Thyroid gland (tissue), 4 donors: ENCODE measurements around the gene LGI4. TPM values are rescaled to one million over a fixed set of nuclear protein-coding genes. Genes with fewer than 3 reads are reported as not detected.

Source experiments
- DNase-seq, 2 donors: peaks; one replicate each; pipeline ENCODE4 v3.0.0-alpha.2; 2019
- H3K27ac ChIP-seq, 3 donors: fragments of 200-600 bp; sonication (generic); 1 replicate in 2 of 3; 2 replicates in 1 of 3; pipeline ENCODE4 v1.5.1; 2016 to 2019; ENCODE audit warnings: mild to moderate bottlenecking in 1 of 3, moderate library complexity in 1 of 3
- H3K27me3 ChIP-seq: fragments of 200-600 bp; sonication (generic); one replicate; pipeline ENCODE4 v1.5.1; 2019
- H3K36me3 ChIP-seq, 2 donors: fragments of 200-600 bp; sonication (generic); one replicate each; pipeline ENCODE4 v1.5.1; 2016 to 2019
- H3K4me1 ChIP-seq, 2 donors: fragments of 200-600 bp; sonication (generic); one replicate each; pipeline ENCODE4 v1.5.1; 2017 to 2019
- H3K4me3 ChIP-seq, 3 donors: fragments of 200-600 bp; sonication (generic); replicated peaks in 1 of 3; 1 replicate in 2 of 3; 2 replicates in 1 of 3; pipeline ENCODE4 v1.5.1; 2016; ENCODE audit warnings: mild to moderate bottlenecking in 1 of 3
- H3K9me3 ChIP-seq: fragments of 200-600 bp; sonication (generic); one replicate; pipeline ENCODE4 v1.5.1; 2017
- POLR2A ChIP-seq, 2 donors: fragments of 450-650 bp; IDR thresholded peaks; one replicate each; pipeline ENCODE4 v1.6.1; 2017; ENCODE audit warnings: antibody characterized with exemption in 2 of 2, mild to moderate bottlenecking in 2 of 2, moderate library complexity in 1 of 2
- WGBS, 2 donors: methylation state at CpG; one replicate each; pipeline ENCODE4 v1.1.5; 2017; 5-methylcytosine and 5-hydroxymethylcytosine counted together
- intact Hi-C: fragments of 100-400 bp; cut with DNase I; formaldehyde crosslinking; loops from one replicate; pipeline ENCODE4 v1.15.1; 2023
- total RNA-seq, 4 donors: library from RNA; depleted of rRNA; stranded (reverse); fragments of >200 nt; gene quantifications; one replicate each; pipeline ENCODE4 v1.2.3, GENCODE V29; 2016
- TF ChIP-seq, protein P1 (sequence below), 6 experiments: fragments of 200-600 bp in 3 of 6; fragments of 450-650 bp in 3 of 6; sonication (generic) in 3 of 6; IDR thresholded peaks; one replicate each; pipeline ENCODE4 v1.5.1; 2016 to 2019; ENCODE audit warnings: antibody characterized with exemption in 6 of 6, mild to moderate bottlenecking in 2 of 6, inconsistent platforms in 1 of 6, moderate library complexity in 1 of 6

Gene LGI4
- total RNA-seq, 4 donors from 2014 or later: 3.2 to 10.9 (median 6.9) TPM

DNA sequence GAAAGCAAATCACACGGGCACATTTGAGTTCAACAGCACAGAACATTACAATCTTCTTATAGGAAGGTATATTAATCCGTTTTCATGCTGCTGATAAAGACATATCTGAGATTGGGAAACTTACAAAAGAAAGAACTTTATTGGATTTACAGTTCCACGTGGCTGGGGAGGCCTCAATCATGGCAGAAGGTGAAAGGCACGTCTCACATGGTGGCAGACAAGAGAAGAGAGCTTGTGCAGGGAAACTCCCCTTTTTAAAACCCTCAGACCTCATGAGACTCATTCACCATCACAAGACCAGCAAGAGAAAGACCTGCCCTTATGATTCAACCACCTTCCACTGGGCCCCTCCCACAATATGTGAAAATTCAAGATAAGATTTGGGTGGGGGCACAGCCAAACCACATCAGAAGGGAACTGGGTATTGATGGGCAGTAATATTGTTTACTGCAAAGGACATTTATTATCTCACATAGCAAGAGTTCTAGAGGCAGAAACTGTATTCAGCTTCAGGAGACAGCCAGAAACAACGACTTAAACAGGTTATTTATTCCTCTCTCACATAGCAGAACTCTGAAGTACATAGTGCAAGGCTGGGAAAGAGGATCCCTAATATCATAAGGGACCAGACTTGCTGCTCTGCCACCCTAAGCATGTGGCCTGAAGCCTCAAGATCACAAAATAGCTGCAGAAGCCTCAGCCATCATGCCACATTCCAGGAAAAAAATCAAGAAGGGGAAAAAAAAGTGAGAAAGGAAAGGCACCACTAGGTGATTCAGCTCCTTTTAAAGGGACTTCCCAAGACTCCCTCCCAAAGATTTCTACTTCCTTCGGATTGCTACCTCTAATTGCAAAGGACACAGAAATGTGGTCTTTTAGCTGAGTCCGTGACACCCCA, 42.8 kb upstream of the LGI4 start:
- no peaks in the 10 kb centered on the region for H3K36me3 ChIP-seq
- no peaks in the 10 kb centered on the region for H3K4me1 ChIP-seq
- intact Hi-C loops: no loop called here
- no peaks in the 10 kb centered on the region for H3K9me3 ChIP-seq
- no peak overlapping the region for H3K27ac ChIP-seq
- TF ChIP-seq, protein P1, sequence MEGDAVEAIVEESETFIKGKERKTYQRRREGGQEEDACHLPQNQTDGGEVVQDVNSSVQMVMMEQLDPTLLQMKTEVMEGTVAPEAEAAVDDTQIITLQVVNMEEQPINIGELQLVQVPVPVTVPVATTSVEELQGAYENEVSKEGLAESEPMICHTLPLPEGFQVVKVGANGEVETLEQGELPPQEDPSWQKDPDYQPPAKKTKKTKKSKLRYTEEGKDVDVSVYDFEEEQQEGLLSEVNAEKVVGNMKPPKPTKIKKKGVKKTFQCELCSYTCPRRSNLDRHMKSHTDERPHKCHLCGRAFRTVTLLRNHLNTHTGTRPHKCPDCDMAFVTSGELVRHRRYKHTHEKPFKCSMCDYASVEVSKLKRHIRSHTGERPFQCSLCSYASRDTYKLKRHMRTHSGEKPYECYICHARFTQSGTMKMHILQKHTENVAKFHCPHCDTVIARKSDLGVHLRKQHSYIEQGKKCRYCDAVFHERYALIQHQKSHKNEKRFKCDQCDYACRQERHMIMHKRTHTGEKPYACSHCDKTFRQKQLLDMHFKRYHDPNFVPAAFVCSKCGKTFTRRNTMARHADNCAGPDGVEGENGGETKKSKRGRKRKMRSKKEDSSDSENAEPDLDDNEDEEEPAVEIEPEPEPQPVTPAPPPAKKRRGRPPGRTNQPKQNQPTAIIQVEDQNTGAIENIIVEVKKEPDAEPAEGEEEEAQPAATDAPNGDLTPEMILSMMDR (IDR thresholded peaks at IDR 0.05): no peak
- TF ChIP-seq POLR2A (IDR thresholded peaks at IDR 0.05): no peak
- H3K4me3 ChIP-seq: no peak overlapping the region
- DNase-seq: no peak
- H3K27me3 ChIP-seq: no peaks in the 10 kb centered on the region
- 77 to 83% methylated on average over 7 of the region's 7 CpGs for WGBS, 2 donors

DNA sequence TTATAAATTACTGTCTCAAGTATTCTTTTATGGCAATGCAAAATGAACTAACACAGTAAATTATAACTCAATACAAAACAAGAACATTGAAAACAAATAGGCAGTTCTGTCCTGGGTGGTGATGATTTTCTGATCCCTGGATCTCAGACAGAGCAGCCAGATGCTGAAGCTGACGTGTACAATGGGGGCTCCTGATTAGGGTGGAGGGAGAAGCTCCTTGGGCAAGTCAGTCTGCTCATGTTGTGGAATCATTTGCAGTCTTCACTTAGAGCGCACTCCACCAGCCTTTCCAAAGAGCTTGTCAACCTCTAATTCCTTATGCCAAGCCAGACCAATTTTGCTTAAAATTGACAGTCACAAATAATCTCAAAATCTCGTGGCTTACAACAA, 41.3 kb upstream of the LGI4 start:
- Histone ChIP-seq H3K4me3 (no peak overlapping the region), H3K27me3 (no peaks in the 10 kb centered on the region), H3K36me3 (no peaks in the 10 kb centered on the region), H3K27ac (no peak overlapping the region), H3K4me1 (no peaks in the 10 kb centered on the region), H3K9me3 (no peaks in the 10 kb centered on the region)
- intact Hi-C loops: no loop called here
- no peak for TF ChIP-seq POLR2A (IDR thresholded peaks at IDR 0.05)
- TF ChIP-seq, protein P1 (IDR thresholded peaks at IDR 0.05): no peak
- no peak for DNase-seq
- 74 to 80% methylated on average over 3 of the region's 3 CpGs for WGBS, 2 donors

DNA sequence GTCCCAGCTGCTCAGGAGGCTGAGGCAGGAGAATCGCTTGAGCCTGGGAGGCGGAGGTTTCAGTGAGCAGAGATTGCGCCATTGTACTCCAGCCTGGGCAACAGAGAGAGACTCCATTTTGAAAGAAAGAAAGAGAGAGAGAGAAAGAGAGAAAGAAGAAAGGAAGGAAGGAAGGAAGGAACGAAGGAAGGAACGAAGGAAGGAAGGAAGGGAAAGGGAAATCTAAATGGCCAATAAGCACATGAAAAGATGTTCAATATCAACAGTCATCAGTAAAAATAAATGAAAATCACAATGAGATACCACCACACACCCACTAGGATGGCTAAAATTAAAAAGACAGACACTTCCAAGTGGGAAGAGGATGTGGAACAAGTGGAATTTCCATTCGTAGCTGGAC, 39.4 kb upstream of the LGI4 start:
- intact Hi-C loops: no loop called here
- Histone ChIP-seq H3K4me3 (no peak overlapping the region), H3K4me1 (no peaks in the 10 kb centered on the region), H3K27me3 (no peaks in the 10 kb centered on the region), H3K27ac (no peak overlapping the region), H3K9me3 (no peaks in the 10 kb centered on the region), H3K36me3 (no peaks in the 10 kb centered on the region)
- no peak for TF ChIP-seq POLR2A (IDR thresholded peaks at IDR 0.05)
- TF ChIP-seq, protein P1 (IDR thresholded peaks at IDR 0.05): no peak
- DNase-seq: no peak
- 89 to 92% methylated on average over 6 of the region's 6 CpGs for WGBS, 2 donors

DNA sequence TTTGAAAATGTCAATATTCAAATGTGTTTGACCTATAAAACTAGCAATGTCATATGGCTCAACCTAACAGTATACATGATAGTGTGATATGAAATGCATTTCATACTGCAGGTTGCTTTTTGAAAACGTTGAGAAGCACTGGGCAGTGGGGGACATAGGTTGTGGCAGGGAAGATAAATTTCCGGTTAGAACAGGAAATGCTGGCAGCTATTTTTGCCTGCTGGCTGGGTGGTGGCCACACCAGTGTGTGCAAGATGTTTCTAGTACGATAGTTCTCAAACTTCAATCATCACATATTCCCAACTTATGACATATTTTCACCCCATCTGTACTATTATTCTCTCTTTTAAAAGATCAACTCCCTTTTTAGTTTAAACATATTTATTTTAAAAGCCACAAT, 36.9 kb upstream of the LGI4 start:
- no peak overlapping the region for H3K27ac ChIP-seq
- WGBS, 2 donors: 58 to 66% methylated on average over 3 of the region's 3 CpGs
- DNase-seq: no peak
- no peak overlapping the region for H3K4me3 ChIP-seq
- H3K27me3 ChIP-seq: no peaks in the 10 kb centered on the region
- no peaks in the 10 kb centered on the region for H3K9me3 ChIP-seq
- H3K36me3 ChIP-seq: no peaks in the 10 kb centered on the region
- TF ChIP-seq POLR2A (IDR thresholded peaks at IDR 0.05): no peak
- TF ChIP-seq, protein P1 (IDR thresholded peaks at IDR 0.05): no peak
- H3K4me1 ChIP-seq: no peaks in the 10 kb centered on the region
- intact Hi-C loops: no loop called here

DNA sequence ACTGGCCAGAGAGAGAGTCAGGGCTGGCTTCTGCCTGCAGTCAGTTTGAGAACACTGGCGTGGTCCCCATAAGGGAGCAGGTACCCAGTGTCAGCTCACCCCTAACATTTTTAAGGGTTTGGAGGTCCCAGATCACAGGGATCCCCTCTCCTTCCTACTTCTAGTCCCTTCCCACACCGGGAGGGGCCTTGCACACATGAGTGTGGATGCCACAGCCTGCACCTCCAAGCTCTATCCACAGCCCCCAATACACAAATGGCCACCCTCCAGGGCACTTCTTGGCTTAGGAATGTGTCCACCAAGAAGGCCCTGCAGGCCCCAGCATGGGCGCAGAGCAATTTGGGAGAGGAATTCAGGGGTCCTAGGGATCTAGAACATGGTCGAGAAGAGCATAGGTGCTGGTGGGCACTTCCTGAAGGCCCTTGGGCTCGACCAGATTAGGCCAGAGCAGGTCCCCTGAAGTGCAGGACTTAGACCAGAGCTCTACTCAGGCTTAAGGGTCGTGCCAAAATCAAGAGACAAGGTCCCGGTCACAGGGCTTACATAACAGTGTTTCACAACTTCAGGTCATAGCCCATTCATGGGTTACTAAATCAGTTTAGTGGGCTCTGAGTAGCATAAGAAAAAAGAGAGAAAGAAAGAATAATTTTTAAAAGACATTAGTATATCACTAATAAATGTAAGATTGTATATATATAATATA, 35.7 kb upstream of the LGI4 start:
- Histone ChIP-seq H3K4me1 (no peaks in the 10 kb centered on the region), H3K27ac (no peak overlapping the region), H3K4me3 (no peak overlapping the region), H3K9me3 (no peaks in the 10 kb centered on the region), H3K36me3 (peaks cover 0 to 6% of the 10 kb centered on the region in 2 donors), H3K27me3 (no peaks in the 10 kb centered on the region)
- DNase-seq: no peak
- intact Hi-C loops: no loop called here
- no peak for TF ChIP-seq POLR2A (IDR thresholded peaks at IDR 0.05)
- TF ChIP-seq, protein P1 (IDR thresholded peaks at IDR 0.05): no peak
- WGBS, 2 donors: 74 to 79% methylated on average over 6 of the region's 7 CpGs
